ENCODE results near the gene CRACR2A.

DNA sequence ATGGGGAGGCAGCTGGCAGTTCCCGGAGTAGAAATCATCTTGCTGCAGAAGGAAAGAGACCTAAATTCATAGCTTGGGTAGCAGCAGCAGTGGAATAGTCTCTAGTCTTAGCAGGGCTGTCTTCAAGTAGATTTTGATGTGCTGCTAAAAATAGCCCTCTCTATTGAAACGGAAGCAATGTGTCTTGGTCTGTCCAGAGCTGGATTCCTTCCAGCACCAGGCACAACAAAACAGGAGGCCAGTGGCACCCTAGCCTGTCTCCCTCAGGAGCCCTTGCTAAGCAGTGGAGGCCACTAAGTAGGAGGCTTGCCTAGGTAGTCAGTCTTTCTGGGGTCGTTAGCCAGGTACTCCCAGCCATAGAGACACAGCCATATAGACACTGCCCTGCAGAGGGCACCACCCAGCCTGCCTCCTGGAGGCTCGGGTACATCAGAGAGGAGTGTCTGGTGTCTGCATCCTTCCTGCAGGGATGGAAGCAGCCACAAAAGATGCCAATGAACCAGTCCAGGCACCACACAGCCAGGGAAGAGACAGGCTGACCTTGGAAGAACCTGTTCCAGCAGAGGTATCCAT lies 97.5 kb downstream of the CRACR2A start:
- no peak for TF ChIP-seq EP300 (IDR thresholded peaks at IDR 0.05; ENCODE audit: low read depth in 2 of 2, low read length in 2 of 2)
- no peak for TF ChIP-seq EP300 (CRISPR knock-in tag; IDR thresholded peaks at IDR 0.05; ENCODE audit: borderline replicate concordance)
- TF ChIP-seq KAT7 (CRISPR knock-in tag; IDR thresholded peaks at IDR 0.05; ENCODE audit: borderline replicate concordance): no peak
- TF ChIP-seq, protein P1, sequence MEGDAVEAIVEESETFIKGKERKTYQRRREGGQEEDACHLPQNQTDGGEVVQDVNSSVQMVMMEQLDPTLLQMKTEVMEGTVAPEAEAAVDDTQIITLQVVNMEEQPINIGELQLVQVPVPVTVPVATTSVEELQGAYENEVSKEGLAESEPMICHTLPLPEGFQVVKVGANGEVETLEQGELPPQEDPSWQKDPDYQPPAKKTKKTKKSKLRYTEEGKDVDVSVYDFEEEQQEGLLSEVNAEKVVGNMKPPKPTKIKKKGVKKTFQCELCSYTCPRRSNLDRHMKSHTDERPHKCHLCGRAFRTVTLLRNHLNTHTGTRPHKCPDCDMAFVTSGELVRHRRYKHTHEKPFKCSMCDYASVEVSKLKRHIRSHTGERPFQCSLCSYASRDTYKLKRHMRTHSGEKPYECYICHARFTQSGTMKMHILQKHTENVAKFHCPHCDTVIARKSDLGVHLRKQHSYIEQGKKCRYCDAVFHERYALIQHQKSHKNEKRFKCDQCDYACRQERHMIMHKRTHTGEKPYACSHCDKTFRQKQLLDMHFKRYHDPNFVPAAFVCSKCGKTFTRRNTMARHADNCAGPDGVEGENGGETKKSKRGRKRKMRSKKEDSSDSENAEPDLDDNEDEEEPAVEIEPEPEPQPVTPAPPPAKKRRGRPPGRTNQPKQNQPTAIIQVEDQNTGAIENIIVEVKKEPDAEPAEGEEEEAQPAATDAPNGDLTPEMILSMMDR (CRISPR knock-in tag; IDR thresholded peaks at IDR 0.05): peak; percentile 55
- no peak for TF ChIP-seq POLR2A (IDR thresholded peaks at IDR 0.05; ENCODE audit: insufficient read depth in 1 of 2, low read depth in 2 of 2, low read length in 2 of 2)
- no peak for TF ChIP-seq FOXJ3 (CRISPR knock-in tag; IDR thresholded peaks at IDR 0.05; ENCODE audit: borderline replicate concordance)
- no peak for TF ChIP-seq EZH2 (conservative IDR thresholded peaks at IDR 0.05; ENCODE audit: low read depth, low read length)
- no peak for TF ChIP-seq KDM1A (CRISPR knock-in tag; IDR thresholded peaks at IDR 0.05)
- TF ChIP-seq ZNF282 (IDR thresholded peaks at IDR 0.05; ENCODE audit: partially characterized antibody): no peak
- no peak for TF ChIP-seq POLR2AphosphoS5 (IDR thresholded peaks at IDR 0.05; ENCODE audit: low read depth, low read length)
- no peak for TF ChIP-seq TAF1 (CRISPR knock-in tag; IDR thresholded peaks at IDR 0.05)
- no peak for TF ChIP-seq RXRB (CRISPR knock-in tag; IDR thresholded peaks at IDR 0.05; ENCODE audit: borderline replicate concordance)
- TF ChIP-seq STAG1 (CRISPR knock-in tag; IDR thresholded peaks at IDR 0.05): peak; percentile 45

Measured in HepG2 (cell line).